Spleen (tissue), 11 donors: Measurements from ENCODE around the gene SMOC2. TPM values are rescaled to one million over a fixed set of nuclear protein-coding genes. Genes with fewer than 3 reads are reported as not detected.

ENCODE experiments used
- DNase-seq: peaks from one replicate; pipeline ENCODE4 v3.0.0-alpha.2; 2020
- H3K27ac ChIP-seq, 8 donors: fragments of 200-600 bp; sonication (generic) in 7 of 8; 1 replicate in 4 of 8; 2 replicates in 4 of 8; pipeline versions ENCODE4 v1.5.0 to v1.8.0; 2016 to 2021; ENCODE audit warnings: inconsistent platforms in 4 of 8, mild to moderate bottlenecking in 4 of 8, moderate library complexity in 1 of 8
- H3K27me3 ChIP-seq, 7 donors: fragments of 200-600 bp; sonication (generic) in 6 of 7; replicated peaks in 1 of 7; 1 replicate in 4 of 7; 2 replicates in 3 of 7; pipeline versions ENCODE4 v1.5.0 to v1.8.0; 2016 to 2021; ENCODE audit warnings: inconsistent platforms in 3 of 7, mild to moderate bottlenecking in 1 of 7
- H3K36me3 ChIP-seq, 6 donors: fragments of 200-600 bp; sonication (generic) in 5 of 6; 1 replicate in 4 of 6; 2 replicates in 2 of 6; pipeline versions ENCODE4 v1.5.0 to v1.8.0; 2016 to 2021; ENCODE audit warnings: inconsistent platforms in 2 of 6
- H3K4me1 ChIP-seq, 6 donors: fragments of 200-600 bp; sonication (generic) in 5 of 6; 1 replicate in 3 of 6; 2 replicates in 3 of 6; pipeline versions ENCODE4 v1.5.0 to v1.8.0; 2016 to 2021; ENCODE audit warnings: inconsistent platforms in 3 of 6
- H3K4me3 ChIP-seq, 8 donors: fragments of 200-600 bp; sonication (generic) in 7 of 8; 1 replicate in 4 of 8; 2 replicates in 4 of 8; pipeline versions ENCODE4 v1.5.0 to v1.8.0; 2016 to 2021; ENCODE audit warnings: inconsistent platforms in 4 of 8, mild to moderate bottlenecking in 4 of 8, moderate library complexity in 2 of 8
- H3K9me3 ChIP-seq, 8 donors: fragments of 200-600 bp; sonication (generic) in 7 of 8; 1 replicate in 4 of 8; 2 replicates in 4 of 8; pipeline versions ENCODE4 v1.5.0 to v1.8.0; 2016 to 2021; ENCODE audit warnings: inconsistent platforms in 4 of 8
- CTCF ChIP-seq, 11 experiments: fragments of 200-600 bp in 7 of 11; fragments of 450-650 bp in 4 of 11; sonication (generic) in 4 of 11; IDR thresholded peaks in 8 of 11; conservative IDR thresholded peaks in 3 of 11; 1 replicate in 7 of 11; 2 replicates in 4 of 11; pipeline versions ENCODE4 v1.4.0 to v1.8.0; 2016 to 2021; ENCODE audit warnings: antibody characterized with exemption in 11 of 11, inconsistent platforms in 4 of 11, mild to moderate bottlenecking in 1 of 11
- POLR2A ChIP-seq, 3 donors: fragments of 450-650 bp; IDR thresholded peaks; one replicate each; pipeline ENCODE4 v1.5.1; 2017; ENCODE audit warnings: antibody characterized with exemption in 3 of 3, mild to moderate bottlenecking in 1 of 3
- POLR2AphosphoS5 ChIP-seq, 3 donors: sonication (generic); formaldehyde crosslinking; IDR thresholded peaks; one replicate each; pipeline ENCODE4 v1.5.1; 2017; ENCODE audit warnings: antibody characterized with exemption in 3 of 3
- WGBS, 5 donors: extraction: QIAGEN DNeasy Blood & Tissue Kit in 3 of 5; methylation state at CpG; one replicate each; pipeline versions ENCODE4 v1.1.5 to v1.1.7; 2013 to 2018; 5-methylcytosine and 5-hydroxymethylcytosine counted together
- intact Hi-C: fragments of 100-400 bp; cut with DNase I; formaldehyde crosslinking; loops from one replicate; pipeline ENCODE4 v1.15.0; 2023; ENCODE audit warnings: low total_unique reads
- polyA plus RNA-seq, 3 donors: library from polyadenylated mRNA; stranded (reverse); fragments of 200-250 nt; gene quantifications; one replicate each; pipeline ENCODE4 v1.2.1, GENCODE V29; 2013
- total RNA-seq, 7 donors: library from RNA; depleted of rRNA in 3 of 7; stranded (reverse); fragments of >200 nt in 3 of 7; fragmentation: NEBNext Ultra II Directional in 4 of 7; extraction: Animal tissue kit (Norgen Biotek cat#: 25700) in 4 of 7; gene quantifications; one replicate each; pipeline versions ENCODE4 v1.1.0 to v1.2.1, GENCODE V29; 2016 to 2021
- donor health status: healthy with polysubstance abuse.
- donor health status: DM: no; HTN: no; CAD: no; lungs with moderate emphysema.
- donor health status: DM: no; HTN: no; CAD: no.
- donor health status: Bipolar disorder and iron deficiency.
- donor health status: healthy.
- donor health status: DM: no; HTN: no; CAD: no.
- donor health status: DM: yes; HTN: yes; CAD: no.

Gene SMOC2
- total and polyA plus RNA-seq, 10 donors: 0.94 to 7.6 (median 1.8) TPM

GRCh38 chr6:168507730-168508129 lies 66.7 kb downstream of the SMOC2 start:
- no peaks in the 10 kb centered on the region for H3K27me3 ChIP-seq
- H3K9me3 ChIP-seq: no peaks in the 10 kb centered on the region
- intact Hi-C loops: no loop called here
- no peaks in the 10 kb centered on the region for H3K36me3 ChIP-seq
- TF ChIP-seq POLR2A (IDR thresholded peaks at IDR 0.05) (no peak), POLR2AphosphoS5 (IDR thresholded peaks at IDR 0.05) (no peak), CTCF (IDR thresholded peaks at IDR 0.05 in 8 of 11, conservative IDR thresholded peaks at IDR 0.05 in 3 of 11) (no peak)
- DNase-seq: no peak
- H3K4me3 ChIP-seq: no peak overlapping the region
- WGBS, 5 donors: 81 to 95% (median 89%) methylated on average over 8 of the region's 8 CpGs
- no peak overlapping the region for H3K27ac ChIP-seq
- H3K4me1 ChIP-seq: no peaks in the 10 kb centered on the region

- WGBS, 5 donors: 79 to 89% (median 84%) methylated on average over 12 of the region's 12 CpGs
- Histone ChIP-seq H3K27ac (no peak overlapping the region), H3K27me3 (peaks cover 0 to 3% (median 0%) of the 10 kb centered on the region in 7 donors), H3K36me3 (no peaks in the 10 kb centered on the region), H3K4me1 (no peaks in the 10 kb centered on the region), H3K4me3 (no peak overlapping the region), H3K9me3 (no peaks in the 10 kb centered on the region)
- TF ChIP-seq POLR2A (IDR thresholded peaks at IDR 0.05) (no peak), CTCF (IDR thresholded peaks at IDR 0.05 in 8 of 11, conservative IDR thresholded peaks at IDR 0.05 in 3 of 11) (no peak), POLR2AphosphoS5 (IDR thresholded peaks at IDR 0.05) (no peak)
- no peak for DNase-seq
- intact Hi-C loops: no loop called here
Measured at GRCh38 chr6:168508903-168509302, 67.9 kb downstream of the SMOC2 start.

- Histone ChIP-seq H3K27me3 (peaks cover 0 to 12% (median 0%) of the 10 kb centered on the region in 7 donors), H3K36me3 (no peaks in the 10 kb centered on the region), H3K27ac (no peak overlapping the region), H3K4me3 (no peak overlapping the region), H3K9me3 (no peaks in the 10 kb centered on the region), H3K4me1 (no peaks in the 10 kb centered on the region)
- no peak for DNase-seq
- intact Hi-C loops: no loop called here
- no peak for TF ChIP-seq POLR2AphosphoS5 (IDR thresholded peaks at IDR 0.05)
- no peak for TF ChIP-seq CTCF (IDR thresholded peaks at IDR 0.05 in 8 of 11, conservative IDR thresholded peaks at IDR 0.05 in 3 of 11)
- no peak for TF ChIP-seq POLR2A (IDR thresholded peaks at IDR 0.05)
- WGBS, 5 donors: 61 to 73% (median 68%) methylated on average over 7 to 8 of the region's 8 CpGs
Measured at GRCh38 chr6:168513766-168514165, 72.8 kb downstream of the SMOC2 start.

GRCh38 chr6:168514216-168514615 lies 73.2 kb downstream of the SMOC2 start:
- 58 to 76% (median 65%) methylated on average over 10 of the region's 10 CpGs for WGBS, 5 donors

GRCh38 chr6:168515376-168515775 lies 74.4 kb downstream of the SMOC2 start:
- H3K27ac ChIP-seq: no peak overlapping the region
- peaks cover 0 to 6% (median 0%) of the 10 kb centered on the region in 8 donors for H3K9me3 ChIP-seq
- H3K4me1 ChIP-seq: no peaks in the 10 kb centered on the region
- intact Hi-C loops: no loop called here
- WGBS, 5 donors: 59 to 74% (median 63%) methylated on average over 10 to 16 of the region's 16 CpGs
- no peaks in the 10 kb centered on the region for H3K36me3 ChIP-seq
- no peak for DNase-seq
- no peak overlapping the region for H3K4me3 ChIP-seq
- peaks cover 0 to 12% (median 0%) of the 10 kb centered on the region in 7 donors for H3K27me3 ChIP-seq
- no peak for TF ChIP-seq CTCF (IDR thresholded peaks at IDR 0.05 in 8 of 11, conservative IDR thresholded peaks at IDR 0.05 in 3 of 11)
- no peak for TF ChIP-seq POLR2A (IDR thresholded peaks at IDR 0.05)
- TF ChIP-seq POLR2AphosphoS5 (IDR thresholded peaks at IDR 0.05): no peak

More at GRCh38 chr6:168514216-168514615, 73.2 kb downstream of the SMOC2 start:
- intact Hi-C loops: no loop called here
- no peak overlapping the region for H3K27ac ChIP-seq
- no peaks in the 10 kb centered on the region for H3K4me1 ChIP-seq
- TF ChIP-seq POLR2AphosphoS5 (IDR thresholded peaks at IDR 0.05) (peak in 1 of 3 donors; percentile 70), POLR2A (IDR thresholded peaks at IDR 0.05) (no peak)
- peaks cover 0 to 12% (median 0%) of the 10 kb centered on the region in 7 donors for H3K27me3 ChIP-seq
- DNase-seq: no peak
- no peak overlapping the region for H3K4me3 ChIP-seq
- peaks cover 0 to 4% (median 0%) of the 10 kb centered on the region in 8 donors for H3K9me3 ChIP-seq
- no peaks in the 10 kb centered on the region for H3K36me3 ChIP-seq
